GM18870 (cell line): ENCODE measurements around the gene CAMTA1.
"Not testable (repeated sequence)": the region's sequence is repeated elsewhere in the genome, so short reads cannot be mapped to it uniquely, and the experiment has no call there.

Experiments used
- ATAC-seq: cut with Tn5 transposase; IDR thresholded peaks from one replicate; pipeline ENCODE4 v1.9.1; 2021; ENCODE audit warnings: moderate library complexity; ENCODE audit not compliant: unreplicated experiment

Gene CAMTA1

GRCh38 chr1:6902153-6902552 lies 116.9 kb downstream of the CAMTA1 start:
- no peak for ATAC-seq

- no peak for ATAC-seq
These were observed 119.4 kb downstream of the CAMTA1 start for GRCh38 chr1:6904476-6905170.

- no peak for ATAC-seq
These were observed 120.1 kb downstream of the CAMTA1 start for GRCh38 chr1:6905331-6905730.

- no peak for ATAC-seq
These were observed 120.5 kb downstream of the CAMTA1 start for GRCh38 chr1:6905790-6906189.

- ATAC-seq, result no peak
These were observed 121.5 kb downstream of the CAMTA1 start for GRCh38 chr1:6906783-6907182.

- no peak for ATAC-seq
These were observed 121.9 kb downstream of the CAMTA1 start for GRCh38 chr1:6907201-6907600.

- no peak for ATAC-seq
These were observed 122.6 kb downstream of the CAMTA1 start for GRCh38 chr1:6907676-6908434.

GRCh38 chr1:6909401-6909800 lies 124.1 kb downstream of the CAMTA1 start:
- no peak for ATAC-seq

- ATAC-seq, result no peak
These were observed 124.6 kb downstream of the CAMTA1 start for GRCh38 chr1:6909857-6910256.

GRCh38 chr1:6911021-6911941 lies 126.0 kb downstream of the CAMTA1 start:
- ATAC-seq, result no peak

- no peak for ATAC-seq
These were observed 126.7 kb downstream of the CAMTA1 start for GRCh38 chr1:6911974-6912373.

- no peak for ATAC-seq
These were observed 127.3 kb downstream of the CAMTA1 start for GRCh38 chr1:6912518-6912917.

GRCh38 chr1:6913086-6913485 lies 127.8 kb downstream of the CAMTA1 start:
- no peak for ATAC-seq

- ATAC-seq, result no peak
These were observed 129.5 kb downstream of the CAMTA1 start for GRCh38 chr1:6914706-6915105.

- no peak for ATAC-seq
These were observed 130.8 kb downstream of the CAMTA1 start for GRCh38 chr1:6915999-6916565.

GRCh38 chr1:6917067-6917466 lies 131.8 kb downstream of the CAMTA1 start:
- no peak for ATAC-seq

GRCh38 chr1:6918186-6918924 lies 133.1 kb downstream of the CAMTA1 start:
- no peak for ATAC-seq

- ATAC-seq, result no peak
These were observed 133.8 kb downstream of the CAMTA1 start for GRCh38 chr1:6918925-6919511.

- ATAC-seq, result not testable (repeated sequence)
These were observed 136.3 kb downstream of the CAMTA1 start for GRCh38 chr1:6921506-6921905.
